Activated naive CD4-positive, alpha-beta T cell treated with anti-CD3 and anti-CD28 coated beads, Interleukin-2, amount 10 ng/mL, durations not matched to agents 7 days and 5 days (primary cell): ENCODE results near the gene HIPK3.
"Not testable (repeated sequence)": the region's sequence is repeated elsewhere in the genome, so short reads cannot be mapped to it uniquely, and the experiment has no call there.

ENCODE experiments used
- CTCF ChIA-PET: fragments of 350-600 bp; sonication (Branson Sonifier 250); formaldehyde crosslinking; loops from one replicate; lab custom pipeline; 2021; ENCODE audit warnings: antibody characterized with exemption; lab: Charles Lee
- DNase-seq: peaks from one replicate; pipeline ENCODE4 v3.0.0-alpha.2; 2020
- H3K27ac Mint-ChIP-seq: one replicate; pipeline ENCODE4 v1.8.0; 2021; ENCODE audit warnings: mild to moderate bottlenecking, moderate library complexity, mixed read lengths
- H3K27me3 Mint-ChIP-seq: one replicate; pipeline ENCODE4 v1.8.0; 2021; ENCODE audit warnings: mild to moderate bottlenecking, mixed read lengths
- H3K36me3 Mint-ChIP-seq: one replicate; pipeline ENCODE4 v1.8.0; 2021; ENCODE audit warnings: mixed read lengths
- H3K4me1 Mint-ChIP-seq: one replicate; pipeline ENCODE4 v1.8.0; 2021; ENCODE audit warnings: mixed read lengths
- H3K4me3 Mint-ChIP-seq: one replicate; pipeline ENCODE4 v1.8.0; 2021; ENCODE audit warnings: mild to moderate bottlenecking, moderate library complexity, mixed read lengths
- H3K9me3 Mint-ChIP-seq: one replicate; pipeline ENCODE4 v1.8.0; 2021; ENCODE audit warnings: mixed read lengths

Gene HIPK3

GRCh38 chr11:33306821-33307220, 49.6 kb downstream of the HIPK3 start:
- CTCF ChIA-PET, H3K36me3 Mint-ChIP-seq, H3K4me1 Mint-ChIP-seq, H3K27me3 Mint-ChIP-seq, H3K9me3 Mint-ChIP-seq, DNase-seq, H3K27ac Mint-ChIP-seq, H3K4me3 Mint-ChIP-seq: not testable (repeated sequence)

- Mint-ChIP-seq H3K4me3 (no peak overlapping the region), H3K36me3 (peaks cover 4% of the 10 kb centered on the region), H3K9me3 (no peaks in the 10 kb centered on the region), H3K27me3 (no peaks in the 10 kb centered on the region), H3K27ac (no peak overlapping the region), H3K4me1 (peaks cover 6% of the 10 kb centered on the region)
- CTCF ChIA-PET, result no interaction called here
- DNase-seq, result no peak
Measured at GRCh38 chr11:33307984-33308383, 50.8 kb downstream of the HIPK3 start.

- Mint-ChIP-seq H3K27ac (no peak overlapping the region), H3K4me1 (peaks cover 6% of the 10 kb centered on the region), H3K27me3 (no peaks in the 10 kb centered on the region), H3K36me3 (peaks cover 4% of the 10 kb centered on the region), H3K4me3 (no peak overlapping the region), H3K9me3 (no peaks in the 10 kb centered on the region)
- DNase-seq, result no peak
- CTCF ChIA-PET, result no interaction called here
Measured at GRCh38 chr11:33309118-33309517, 51.9 kb downstream of the HIPK3 start.

- DNase-seq, result no peak
- Mint-ChIP-seq H3K9me3 (no peaks in the 10 kb centered on the region), H3K4me1 (peaks cover 6% of the 10 kb centered on the region), H3K27ac (no peak overlapping the region), H3K27me3 (no peaks in the 10 kb centered on the region), H3K36me3 (peaks cover 6% of the 10 kb centered on the region), H3K4me3 (no peak overlapping the region)
- CTCF ChIA-PET, result no interaction called here
Measured at GRCh38 chr11:33310720-33311500, 53.7 kb downstream of the HIPK3 start.

GRCh38 chr11:33311680-33312079, 54.5 kb downstream of the HIPK3 start:
- H3K4me1 Mint-ChIP-seq, result peaks cover 6% of the 10 kb centered on the region
- H3K27ac Mint-ChIP-seq, result no peak overlapping the region
- peaks cover 6% of the 10 kb centered on the region for H3K36me3 Mint-ChIP-seq
- CTCF ChIA-PET, result no interaction called here
- DNase-seq, result no peak
- H3K4me3 Mint-ChIP-seq, result no peak overlapping the region
- H3K9me3 Mint-ChIP-seq, result no peaks in the 10 kb centered on the region
- no peaks in the 10 kb centered on the region for H3K27me3 Mint-ChIP-seq

GRCh38 chr11:33315822-33316221, 58.6 kb downstream of the HIPK3 start:
- Mint-ChIP-seq H3K9me3 (no peaks in the 10 kb centered on the region), H3K27me3 (no peaks in the 10 kb centered on the region), H3K36me3 (peaks cover 2% of the 10 kb centered on the region), H3K4me3 (no peak overlapping the region), H3K27ac (no peak overlapping the region), H3K4me1 (peaks cover under 1% of the 10 kb centered on the region)
- DNase-seq, result no peak
- CTCF ChIA-PET, result no interaction called here

GRCh38 chr11:33317662-33318061, 60.5 kb downstream of the HIPK3 start:
- Mint-ChIP-seq H3K4me1 (no peaks in the 10 kb centered on the region), H3K4me3 (no peak overlapping the region), H3K27me3 (no peaks in the 10 kb centered on the region), H3K27ac (no peak overlapping the region), H3K9me3 (no peaks in the 10 kb centered on the region), H3K36me3 (peaks cover 2% of the 10 kb centered on the region)
- CTCF ChIA-PET, result no interaction called here
- no peak for DNase-seq

- H3K27me3 Mint-ChIP-seq, result no peaks in the 10 kb centered on the region
- H3K36me3 Mint-ChIP-seq, result peaks cover 2% of the 10 kb centered on the region
- no peak overlapping the region for H3K4me3 Mint-ChIP-seq
- no peaks in the 10 kb centered on the region for H3K9me3 Mint-ChIP-seq
- H3K27ac Mint-ChIP-seq, result no peak overlapping the region
- no peak for DNase-seq
- H3K4me1 Mint-ChIP-seq, result no peaks in the 10 kb centered on the region
- CTCF ChIA-PET, result no interaction called here
Measured at GRCh38 chr11:33320016-33320813, 63.0 kb downstream of the HIPK3 start.

GRCh38 chr11:33320814-33321330, 63.7 kb downstream of the HIPK3 start:
- Mint-ChIP-seq H3K27ac (no peak overlapping the region), H3K9me3 (no peaks in the 10 kb centered on the region), H3K4me3 (no peak overlapping the region), H3K27me3 (no peaks in the 10 kb centered on the region), H3K36me3 (no peaks in the 10 kb centered on the region), H3K4me1 (no peaks in the 10 kb centered on the region)
- CTCF ChIA-PET, result no interaction called here
- no peak for DNase-seq

GRCh38 chr11:33321422-33321821, 64.2 kb downstream of the HIPK3 start:
- Mint-ChIP-seq H3K27me3 (no peaks in the 10 kb centered on the region), H3K9me3 (no peaks in the 10 kb centered on the region), H3K4me1 (no peaks in the 10 kb centered on the region), H3K27ac (no peak overlapping the region), H3K4me3 (no peak overlapping the region), H3K36me3 (no peaks in the 10 kb centered on the region)
- DNase-seq, result no peak
- CTCF ChIA-PET, result interaction anchor here (0.6 kb wide), 1 partner anchor 399 kb away, joined by 3 read pairs; no protein-coding TSS in a partner anchor

GRCh38 chr11:33323421-33323820, 66.2 kb downstream of the HIPK3 start:
- H3K4me3 Mint-ChIP-seq, result no peak overlapping the region
- no peaks in the 10 kb centered on the region for H3K36me3 Mint-ChIP-seq
- no peaks in the 10 kb centered on the region for H3K27me3 Mint-ChIP-seq
- CTCF ChIA-PET, result no interaction called here
- no peaks in the 10 kb centered on the region for H3K4me1 Mint-ChIP-seq
- H3K9me3 Mint-ChIP-seq, result no peaks in the 10 kb centered on the region
- DNase-seq, result no peak
- H3K27ac Mint-ChIP-seq, result no peak overlapping the region

GRCh38 chr11:33324302-33324985, 67.3 kb downstream of the HIPK3 start:
- DNase-seq, result no peak
- Mint-ChIP-seq H3K9me3 (no peaks in the 10 kb centered on the region), H3K36me3 (no peaks in the 10 kb centered on the region), H3K27ac (no peak overlapping the region), H3K4me1 (no peaks in the 10 kb centered on the region), H3K27me3 (no peaks in the 10 kb centered on the region), H3K4me3 (no peak overlapping the region)
- CTCF ChIA-PET, result no interaction called here

GRCh38 chr11:33325451-33325850, 68.3 kb downstream of the HIPK3 start:
- Mint-ChIP-seq H3K36me3 (peaks cover 4% of the 10 kb centered on the region), H3K9me3 (no peaks in the 10 kb centered on the region), H3K27me3 (no peaks in the 10 kb centered on the region), H3K27ac (no peak overlapping the region), H3K4me1 (no peaks in the 10 kb centered on the region), H3K4me3 (no peak overlapping the region)
- no peak for DNase-seq
- CTCF ChIA-PET, result no interaction called here

GRCh38 chr11:33329705-33330329, 72.6 kb downstream of the HIPK3 start:
- CTCF ChIA-PET, result interaction anchor here (1.3 to 3.0 kb wide), 3 partner anchors 16 to 370 kb away, joined by 5 to 32 read pairs (median 8); no protein-coding TSS in a partner anchor
- peak; percentile 59 for DNase-seq
- Mint-ChIP-seq H3K36me3 (peaks cover 4% of the 10 kb centered on the region), H3K27ac (no peak overlapping the region), H3K4me1 (no peaks in the 10 kb centered on the region), H3K9me3 (no peaks in the 10 kb centered on the region), H3K27me3 (no peaks in the 10 kb centered on the region), H3K4me3 (no peak overlapping the region)
